ENCODE data around the gene PVRIG.

- TF ChIP-seq CTCF (IDR thresholded peaks at IDR 0.05) (no peak), POLR2A (IDR thresholded peaks at IDR 0.05) (no peak)
These were observed 37.3 kb downstream of the PVRIG start for GRCh38 chr7:100257017-100257416.

Data from Peyer's patch (tissue), 4 donors.